ENCODE data around the gene CEP295NL.

GRCh38 chr17:78891406-78892061 lies 11.5 kb downstream of the CEP295NL start:
- no peak for TF ChIP-seq POLR2AphosphoS5 (IDR thresholded peaks at IDR 0.05; ENCODE audit: low read depth, low read length)
- no peak for TF ChIP-seq CTCF (IDR thresholded peaks at IDR 0.05)
- no peak for TF ChIP-seq SIN3A (IDR thresholded peaks at IDR 0.05; ENCODE audit: borderline replicate concordance, insufficient read depth, low read depth, low read length)
- no peak for TF ChIP-seq REST (IDR thresholded peaks at IDR 0.05; ENCODE audit: insufficient read depth in 1 of 2, low read depth in 2 of 2, low read length in 1 of 2)
- no peak for TF ChIP-seq TCF7L2 (IDR thresholded peaks at IDR 0.05; ENCODE audit: low read depth, low read length)

Data from Panc1 (cell line).